Activated B cell treated with CpG ODN at 0.5 μM for 24 hours (primary cell): ENCODE data around the gene ARHGAP32. TPM values are rescaled to one million over a fixed set of nuclear protein-coding genes. Genes with fewer than 3 reads are reported as not detected.

Source experiments
- ATAC-seq: fragments of 200-7000 bp; cut with Tn5 transposase; one replicate; pipeline ENCODE4 v1.10.0; 2021; ENCODE audit warnings: low read depth, mild to moderate bottlenecking, moderate library complexity
- CTCF ChIA-PET: fragments of 350-600 bp; sonication (Branson Sonifier 250); formaldehyde crosslinking; loops from one replicate; lab custom pipeline; 2021; ENCODE audit warnings: antibody characterized with exemption; lab: Charles Lee
- POLR2A ChIA-PET: fragments of 350-600 bp; sonication (Branson Sonifier 250); formaldehyde crosslinking; loops from one replicate; lab custom pipeline; 2021; ENCODE audit warnings: antibody characterized with exemption; lab: Charles Lee
- DNase-seq: peaks from one replicate; pipeline ENCODE4 v3.0.0; 2022
- H3K27ac Mint-ChIP-seq: one replicate; pipeline ENCODE4 v1.8.0; 2020; ENCODE audit warnings: mixed read lengths
- H3K27me3 Mint-ChIP-seq: one replicate; pipeline ENCODE4 v1.8.0; 2021; ENCODE audit warnings: mixed read lengths
- H3K36me3 Mint-ChIP-seq: one replicate; pipeline ENCODE4 v1.8.0; 2021; ENCODE audit warnings: low read depth, mixed read lengths
- H3K4me1 Mint-ChIP-seq: one replicate; pipeline ENCODE4 v1.8.0; 2021; ENCODE audit warnings: mixed read lengths
- H3K4me3 Mint-ChIP-seq: one replicate; pipeline ENCODE4 v1.8.0; 2020; ENCODE audit warnings: mild to moderate bottlenecking, mixed read lengths
- H3K9me3 Mint-ChIP-seq: one replicate; pipeline ENCODE4 v1.8.0; 2020; ENCODE audit warnings: mixed read lengths
- intact Hi-C: fragments of 100-400 bp; cut with micrococcal nuclease; formaldehyde crosslinking; loops from one replicate; pipeline ENCODE4 v1.15.1; 2024
- total RNA-seq: library from RNA; stranded (reverse); gene quantifications from 2 replicates; pipeline ENCODE4 v1.2.3, GENCODE V29; 2022
- TF ChIP-seq, protein P1 (sequence below): fragments of 200-600 bp; IDR thresholded peaks from one replicate; pipeline ENCODE4 v1.8.0; 2022; ENCODE audit warnings: antibody characterized with exemption, mild to moderate bottlenecking

ARHGAP32 gene
- total RNA-seq, 1 donor from 2014 or later: 6.0 TPM

GRCh38 chr11:129234978-129235377 is 42.9 kb upstream of the ARHGAP32 start:
- H3K4me1 Mint-ChIP-seq: peaks cover 4% of the 10 kb centered on the region
- no peaks in the 10 kb centered on the region for H3K9me3 Mint-ChIP-seq
- DNase-seq: no peak
- H3K27ac Mint-ChIP-seq: no peak overlapping the region
- H3K4me3 Mint-ChIP-seq: no peak overlapping the region
- ChIA-PET POLR2A (no interaction called here), CTCF (no interaction called here)
- intact Hi-C loops: no loop called here
- no peaks in the 10 kb centered on the region for H3K36me3 Mint-ChIP-seq
- no peak for ATAC-seq
- TF ChIP-seq, protein P1, sequence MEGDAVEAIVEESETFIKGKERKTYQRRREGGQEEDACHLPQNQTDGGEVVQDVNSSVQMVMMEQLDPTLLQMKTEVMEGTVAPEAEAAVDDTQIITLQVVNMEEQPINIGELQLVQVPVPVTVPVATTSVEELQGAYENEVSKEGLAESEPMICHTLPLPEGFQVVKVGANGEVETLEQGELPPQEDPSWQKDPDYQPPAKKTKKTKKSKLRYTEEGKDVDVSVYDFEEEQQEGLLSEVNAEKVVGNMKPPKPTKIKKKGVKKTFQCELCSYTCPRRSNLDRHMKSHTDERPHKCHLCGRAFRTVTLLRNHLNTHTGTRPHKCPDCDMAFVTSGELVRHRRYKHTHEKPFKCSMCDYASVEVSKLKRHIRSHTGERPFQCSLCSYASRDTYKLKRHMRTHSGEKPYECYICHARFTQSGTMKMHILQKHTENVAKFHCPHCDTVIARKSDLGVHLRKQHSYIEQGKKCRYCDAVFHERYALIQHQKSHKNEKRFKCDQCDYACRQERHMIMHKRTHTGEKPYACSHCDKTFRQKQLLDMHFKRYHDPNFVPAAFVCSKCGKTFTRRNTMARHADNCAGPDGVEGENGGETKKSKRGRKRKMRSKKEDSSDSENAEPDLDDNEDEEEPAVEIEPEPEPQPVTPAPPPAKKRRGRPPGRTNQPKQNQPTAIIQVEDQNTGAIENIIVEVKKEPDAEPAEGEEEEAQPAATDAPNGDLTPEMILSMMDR: no peak
- H3K27me3 Mint-ChIP-seq: no peaks in the 10 kb centered on the region

- H3K4me1 Mint-ChIP-seq: no peaks in the 10 kb centered on the region
- ChIA-PET CTCF (interaction anchor here (1.1 kb wide), 1 partner anchor 104 kb away, joined by 5 read pairs; no protein-coding TSS in a partner anchor), POLR2A (no interaction called here)
- DNase-seq (no peak), ATAC-seq (no peak)
- no peaks in the 10 kb centered on the region for H3K27me3 Mint-ChIP-seq
- no peak overlapping the region for H3K27ac Mint-ChIP-seq
- H3K36me3 Mint-ChIP-seq: peaks cover 14% of the 10 kb centered on the region
- H3K4me3 Mint-ChIP-seq: no peak overlapping the region
- H3K9me3 Mint-ChIP-seq: peaks cover 22% of the 10 kb centered on the region
- intact Hi-C loops: no loop called here
- TF ChIP-seq, protein P1: no peak
These were observed 37.9 kb upstream of the ARHGAP32 start for GRCh38 chr11:129230006-129230405.

GRCh38 chr11:129226207-129226798 is 34.2 kb upstream of the ARHGAP32 start:
- Mint-ChIP-seq H3K9me3 (peaks cover 25% of the 10 kb centered on the region), H3K36me3 (peaks cover 14% of the 10 kb centered on the region), H3K27me3 (no peaks in the 10 kb centered on the region), H3K4me3 (no peak overlapping the region), H3K4me1 (no peaks in the 10 kb centered on the region), H3K27ac (no peak overlapping the region)
- CTCF ChIA-PET: no interaction called here
- intact Hi-C loops: no loop called here
- ATAC-seq: no peak
- no peak for DNase-seq
- TF ChIP-seq, protein P1: no peak
- POLR2A ChIA-PET: no interaction called here

DNA sequence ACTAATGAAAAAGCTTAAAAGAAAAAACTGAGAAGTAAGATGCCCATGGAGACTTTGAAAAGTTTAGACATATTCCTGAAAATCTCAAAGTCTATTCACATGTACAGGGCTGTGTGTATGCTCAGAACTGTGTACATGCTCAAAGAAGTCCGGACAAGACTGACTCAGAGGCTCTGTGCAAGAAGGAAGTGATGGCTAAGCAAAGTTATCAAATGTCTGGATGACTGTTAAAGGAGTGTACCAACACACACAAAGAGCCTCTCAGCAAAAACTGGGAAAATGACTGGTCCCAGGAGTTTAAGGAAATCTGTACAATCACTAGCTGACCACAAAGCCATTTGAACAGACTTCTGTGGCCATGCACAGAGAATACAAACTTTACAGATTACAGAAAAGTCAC is 33.1 kb upstream of the ARHGAP32 start:
- Mint-ChIP-seq H3K4me3 (no peak overlapping the region), H3K9me3 (peaks cover 25% of the 10 kb centered on the region), H3K27ac (no peak overlapping the region), H3K27me3 (no peaks in the 10 kb centered on the region), H3K4me1 (no peaks in the 10 kb centered on the region), H3K36me3 (peaks cover 14% of the 10 kb centered on the region)
- DNase-seq: no peak
- TF ChIP-seq, protein P1: no peak
- CTCF ChIA-PET: no interaction called here
- POLR2A ChIA-PET: no interaction called here
- ATAC-seq: no peak
- intact Hi-C loops: no loop called here

DNA sequence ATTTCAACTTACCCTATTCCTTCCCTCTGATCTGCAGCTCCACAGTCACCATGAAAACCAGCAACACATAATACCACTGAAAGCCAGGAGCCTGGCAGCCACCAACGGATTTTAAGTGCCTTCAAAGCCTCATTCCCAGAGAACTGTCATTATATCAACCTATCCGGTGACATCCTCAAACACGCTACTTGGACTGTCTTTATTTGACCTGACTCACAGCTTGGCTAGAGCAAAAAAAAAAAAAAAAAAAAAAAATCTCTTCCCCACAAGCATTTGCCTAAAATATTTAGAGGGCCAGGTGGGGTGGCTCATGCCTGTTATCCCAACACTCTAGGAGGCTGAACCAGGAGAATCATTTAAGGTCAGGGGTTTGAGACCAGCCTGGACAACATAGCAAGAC is 32.4 kb upstream of the ARHGAP32 start:
- CTCF ChIA-PET: no interaction called here
- DNase-seq (no peak), ATAC-seq (no peak)
- Mint-ChIP-seq H3K4me1 (no peaks in the 10 kb centered on the region), H3K27me3 (no peaks in the 10 kb centered on the region), H3K9me3 (peaks cover 25% of the 10 kb centered on the region), H3K27ac (no peak overlapping the region), H3K4me3 (no peak overlapping the region), H3K36me3 (peaks cover 14% of the 10 kb centered on the region)
- intact Hi-C loops: no loop called here
- TF ChIP-seq, protein P1: no peak
- POLR2A ChIA-PET: no interaction called here
